ENCODE measurements around the gene MDFIC. TPM values are rescaled to one million over a fixed set of nuclear protein-coding genes. Genes with fewer than 3 reads are reported as not detected.

MDFIC gene
- total and polyA plus RNA-seq, 2 of the 4 experiments (the other 2 are of a cell fraction), result 16.9 to 35.0 TPM

DNA sequence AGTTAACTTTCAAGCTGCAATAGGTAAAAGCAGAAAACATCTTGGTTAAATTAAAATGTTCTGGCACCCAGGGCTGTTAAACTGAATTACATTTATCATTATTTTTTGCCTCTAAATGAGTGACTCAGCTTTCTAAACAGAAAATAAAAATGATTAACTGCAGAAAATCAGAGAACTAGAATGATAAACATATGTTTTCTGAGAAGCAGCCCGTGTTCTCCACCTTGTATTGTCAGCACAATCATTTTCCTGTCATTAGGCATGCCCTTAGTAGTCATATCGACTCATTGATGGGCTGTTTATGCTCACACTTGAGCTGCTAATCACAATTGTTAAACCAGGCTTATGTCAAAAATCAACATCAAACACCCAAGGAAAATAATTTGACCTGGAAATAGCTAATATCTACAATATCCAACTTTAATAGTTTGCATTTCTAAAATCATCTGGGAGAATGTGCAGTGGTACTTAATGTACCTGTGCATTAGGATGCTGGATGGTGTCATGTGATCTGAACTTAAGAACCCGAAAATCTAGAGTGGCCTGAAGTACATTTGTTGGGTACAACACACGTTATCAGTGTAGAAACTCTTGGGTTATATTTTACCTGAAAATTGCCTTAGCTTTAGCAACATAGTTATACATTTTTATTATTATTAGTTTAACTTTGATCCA, 2.3 kb downstream of the MDFIC start (continued):
- TF ChIP-seq SMC3 (IDR thresholded peaks at IDR 0.05; ENCODE audit: low read depth, low read length), result no peak

DNA sequence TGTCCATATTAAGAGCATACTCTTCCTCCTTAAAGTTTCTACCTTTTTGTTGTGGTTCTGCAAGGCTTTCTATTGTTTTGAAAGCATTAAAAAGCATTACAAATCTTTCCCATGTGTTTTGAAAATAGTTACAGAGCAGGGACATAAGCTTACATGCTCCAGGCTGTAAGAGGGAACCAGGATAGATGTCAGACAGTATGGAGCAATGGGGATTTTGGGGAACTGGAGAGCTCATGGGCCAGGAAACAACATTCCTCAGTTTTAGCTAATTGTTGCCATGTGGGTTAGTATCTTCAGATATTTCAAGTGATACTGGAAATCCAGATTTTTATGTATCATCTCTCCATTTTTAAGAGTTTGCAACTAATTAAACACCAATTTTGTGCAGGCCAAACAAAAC, 3.5 kb downstream of the MDFIC start:
- Histone ChIP-seq H3K4ac (ENCODE audit: low read depth, low read length) (no peak overlapping the region), H2BK5ac (ENCODE audit: low read depth, low read length, poor library complexity, severe bottlenecking) (no peak overlapping the region), H3K27me3 (ENCODE audit: control insufficient read depth, insufficient read depth, low read length) (no peaks in the 10 kb centered on the region), H3K9me1 (ENCODE audit: insufficient read depth, low read length) (peaks cover 3% of the 10 kb centered on the region), H3K9ac (ENCODE audit: low read depth, low read length) (no peak overlapping the region), H3K79me1 (ENCODE audit: low read depth in 1 of 2, low read length in 2 of 2) (peaks cover 21 to 44% of the 10 kb centered on the region in 2 experiments; a peak in 3 of 4 replicates), H2AK5ac (ENCODE audit: low read depth, low read length) (no peak overlapping the region), H2BK20ac (ENCODE audit: low read depth, low read length) (no peak overlapping the region), H4K5ac (ENCODE audit: low read depth, low read length) (no peak overlapping the region), H4K91ac (ENCODE audit: insufficient read depth, low read depth, low read length) (no peak overlapping the region), H3K4me3 (ENCODE audit: insufficient read depth, low read depth, low read length) (no peak overlapping the region), H3K18ac (ENCODE audit: low read depth, low read length) (no peak overlapping the region), H4K8ac (ENCODE audit: low read depth in 2 of 2, low read length in 2 of 2) (no peak overlapping the region), H4K20me1 (ENCODE audit: insufficient read depth, low read length) (peaks cover 3% of the 10 kb centered on the region; the same call in 1 of the 2 replicates), H3K4me1 (ENCODE audit: control insufficient read depth, insufficient read depth, low read length) (peaks cover 7% of the 10 kb centered on the region), H2BK120ac (ENCODE audit: low read depth, low read length) (no peak overlapping the region), H3K56ac (ENCODE audit: extremely low read depth, insufficient read depth, low read length) (no peak overlapping the region), H2BK15ac (ENCODE audit: low read depth, low read length) (no peak overlapping the region), H2AK9ac (replicated peaks; ENCODE audit: low read depth, low read length, poor library complexity) (no peak overlapping the region), H3K9me3 (ENCODE audit: control insufficient read depth, insufficient read depth, low read length) (no peaks in the 10 kb centered on the region), H3K27ac (ENCODE audit: insufficient read depth, low read length) (no peak overlapping the region), H2AFZ (replicated peaks; ENCODE audit: low read length, poor library complexity) (no peak overlapping the region), H3K14ac (replicated peaks; ENCODE audit: low read depth, low read length) (no peak overlapping the region), H3K4me2 (ENCODE audit: low read depth, low read length) (no peak overlapping the region), H3K23ac (ENCODE audit: low read depth, low read length) (no peak overlapping the region; the same call in 1 of the 2 replicates), H3K36me3 (ENCODE audit: control insufficient read depth, insufficient read depth, low read length) (no peaks in the 10 kb centered on the region; the same call in 1 of the 2 replicates)
- CTCF ChIA-PET, result no interaction called here
- ATAC-seq (ENCODE audit: low read depth) (no peak), DNase-seq (no peak)
- BruUV-seq (replicated peaks), result no TSS peak
- in situ Hi-C loops (cut with MboI; ENCODE audit: low sequenced_read_pairs) (no loop called here), dilution Hi-C loops (cut with HindIII; ENCODE audit: low sequenced_read_pairs, unreplicated experiment) (no loop called here), intact Hi-C loops (cut with micrococcal nuclease) (loop anchor here (10.0 kb wide), 1 partner anchor 841 kb away; no protein-coding TSS in a partner anchor)
- POLR2A ChIA-PET (ENCODE audit: unreplicated experiment), result no interaction called here
- TF ChIP-seq FOS (IDR thresholded peaks at IDR 0.05; ENCODE audit: low read depth, low read length) (no peak), RFX5 (IDR thresholded peaks at IDR 0.05; ENCODE audit: low read depth, low read length) (no peak), CHD1 (IDR thresholded peaks at IDR 0.05; ENCODE audit: low read depth, low read length) (no peak), MAZ (IDR thresholded peaks at IDR 0.05; ENCODE audit: borderline replicate concordance, low read depth, low read length) (no peak), SMC3 (IDR thresholded peaks at IDR 0.05; ENCODE audit: low read depth, low read length) (no peak), RCOR1 (IDR thresholded peaks at IDR 0.05; ENCODE audit: insufficient replicate concordance, low read length) (no peak), MAFK (IDR thresholded peaks at IDR 0.05; ENCODE audit: low read depth, low read length) (no peak), MXI1 (IDR thresholded peaks at IDR 0.05; ENCODE audit: borderline replicate concordance, low read depth, low read length) (no peak), POLR2A (IDR thresholded peaks at IDR 0.05; ENCODE audit: low read depth, low read length) (no peak), RAD21 (IDR thresholded peaks at IDR 0.05; ENCODE audit: low read length) (no peak), BHLHE40 (IDR thresholded peaks at IDR 0.05; ENCODE audit: low read depth, low read length) (no peak), CEBPB (IDR thresholded peaks at IDR 0.05; ENCODE audit: low read depth, low read length) (no peak)
- TF ChIP-seq, protein P1, sequence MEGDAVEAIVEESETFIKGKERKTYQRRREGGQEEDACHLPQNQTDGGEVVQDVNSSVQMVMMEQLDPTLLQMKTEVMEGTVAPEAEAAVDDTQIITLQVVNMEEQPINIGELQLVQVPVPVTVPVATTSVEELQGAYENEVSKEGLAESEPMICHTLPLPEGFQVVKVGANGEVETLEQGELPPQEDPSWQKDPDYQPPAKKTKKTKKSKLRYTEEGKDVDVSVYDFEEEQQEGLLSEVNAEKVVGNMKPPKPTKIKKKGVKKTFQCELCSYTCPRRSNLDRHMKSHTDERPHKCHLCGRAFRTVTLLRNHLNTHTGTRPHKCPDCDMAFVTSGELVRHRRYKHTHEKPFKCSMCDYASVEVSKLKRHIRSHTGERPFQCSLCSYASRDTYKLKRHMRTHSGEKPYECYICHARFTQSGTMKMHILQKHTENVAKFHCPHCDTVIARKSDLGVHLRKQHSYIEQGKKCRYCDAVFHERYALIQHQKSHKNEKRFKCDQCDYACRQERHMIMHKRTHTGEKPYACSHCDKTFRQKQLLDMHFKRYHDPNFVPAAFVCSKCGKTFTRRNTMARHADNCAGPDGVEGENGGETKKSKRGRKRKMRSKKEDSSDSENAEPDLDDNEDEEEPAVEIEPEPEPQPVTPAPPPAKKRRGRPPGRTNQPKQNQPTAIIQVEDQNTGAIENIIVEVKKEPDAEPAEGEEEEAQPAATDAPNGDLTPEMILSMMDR (conservative IDR thresholded peaks at IDR 0.05; ENCODE audit: low read depth, low read length), result no peak
- TF ChIP-seq, protein P2, sequence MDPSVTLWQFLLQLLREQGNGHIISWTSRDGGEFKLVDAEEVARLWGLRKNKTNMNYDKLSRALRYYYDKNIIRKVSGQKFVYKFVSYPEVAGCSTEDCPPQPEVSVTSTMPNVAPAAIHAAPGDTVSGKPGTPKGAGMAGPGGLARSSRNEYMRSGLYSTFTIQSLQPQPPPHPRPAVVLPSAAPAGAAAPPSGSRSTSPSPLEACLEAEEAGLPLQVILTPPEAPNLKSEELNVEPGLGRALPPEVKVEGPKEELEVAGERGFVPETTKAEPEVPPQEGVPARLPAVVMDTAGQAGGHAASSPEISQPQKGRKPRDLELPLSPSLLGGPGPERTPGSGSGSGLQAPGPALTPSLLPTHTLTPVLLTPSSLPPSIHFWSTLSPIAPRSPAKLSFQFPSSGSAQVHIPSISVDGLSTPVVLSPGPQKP (IDR thresholded peaks at IDR 0.05; ENCODE audit: borderline replicate concordance, low read depth, low read length), result no peak

Data from IMR-90 (cell line).